HUES6 (cell line): ENCODE measurements around the gene LRIT2.

Experiments
- H3K27ac ChIP-seq: 2 replicates; pipeline ENCODE4 v1.7.0; 2013; ENCODE audit warnings: low read depth, mild to moderate bottlenecking, low read length, inconsistent platforms
- H3K27me3 ChIP-seq: 2 replicates; pipeline ENCODE4 v1.6.1; 2013; ENCODE audit warnings: low read length; ENCODE audit not compliant: control insufficient read depth, insufficient read depth
- H3K36me3 ChIP-seq: 2 replicates; pipeline ENCODE4 v1.6.1; 2013; ENCODE audit warnings: low read length; ENCODE audit not compliant: control insufficient read depth, insufficient read depth
- H3K4me1 ChIP-seq: 2 replicates; pipeline ENCODE4 v1.6.1; 2013; ENCODE audit warnings: low read length; ENCODE audit not compliant: control insufficient read depth, insufficient read depth
- H3K4me3 ChIP-seq: 2 replicates; pipeline ENCODE4 v1.5.1; 2013; ENCODE audit warnings: low read depth, low read length
- H3K9ac ChIP-seq: one replicate; pipeline ENCODE4 v1.6.1; 2013; ENCODE audit warnings: mild to moderate bottlenecking, low read length
- H3K9me3 ChIP-seq: 2 replicates; pipeline ENCODE4 v1.6.1; 2013; ENCODE audit warnings: low read depth, low read length; ENCODE audit not compliant: control insufficient read depth, insufficient read depth

The LRIT2 gene

GRCh38 chr10:84217746-84218145, 7.6 kb downstream of the LRIT2 start:
- Histone ChIP-seq H3K4me1 (no peaks in the 10 kb centered on the region), H3K9me3 (no peaks in the 10 kb centered on the region), H3K27ac (no peak overlapping the region), H3K4me3 (no peak overlapping the region), H3K9ac (no peak overlapping the region), H3K36me3 (no peaks in the 10 kb centered on the region), H3K27me3 (no peaks in the 10 kb centered on the region)

DNA sequence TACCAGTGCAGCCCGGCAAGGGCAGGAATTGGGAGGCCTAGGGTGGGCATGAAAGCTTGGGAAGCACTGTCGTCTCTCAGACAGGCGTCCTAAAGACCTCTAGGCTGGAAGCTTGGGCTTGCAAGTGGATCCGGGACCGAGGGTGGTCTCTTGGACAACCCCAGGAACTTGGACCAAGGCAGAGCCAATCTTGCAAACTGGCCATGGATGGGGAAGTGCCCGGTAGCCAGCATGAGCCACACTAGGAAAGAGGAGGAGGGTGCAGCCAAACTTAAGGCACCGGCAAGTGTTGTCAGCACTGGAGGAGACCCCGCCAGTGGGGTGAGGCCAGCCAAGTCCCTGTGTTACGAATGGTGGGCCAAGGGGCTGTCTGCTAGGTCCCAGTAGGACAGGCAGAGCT, 8.5 kb downstream of the LRIT2 start:
- Histone ChIP-seq H3K9me3 (no peaks in the 10 kb centered on the region), H3K9ac (no peak overlapping the region)

GRCh38 chr10:84214612-84215235, 10.6 kb downstream of the LRIT2 start:
- no peak overlapping the region for H3K9ac ChIP-seq

More for the DNA sequence above, 8.5 kb downstream of the LRIT2 start:
- no peaks in the 10 kb centered on the region for H3K36me3 ChIP-seq
- no peaks in the 10 kb centered on the region for H3K4me1 ChIP-seq
- H3K27me3 ChIP-seq: no peaks in the 10 kb centered on the region
- no peak overlapping the region for H3K27ac ChIP-seq
- H3K4me3 ChIP-seq: no peak overlapping the region

DNA sequence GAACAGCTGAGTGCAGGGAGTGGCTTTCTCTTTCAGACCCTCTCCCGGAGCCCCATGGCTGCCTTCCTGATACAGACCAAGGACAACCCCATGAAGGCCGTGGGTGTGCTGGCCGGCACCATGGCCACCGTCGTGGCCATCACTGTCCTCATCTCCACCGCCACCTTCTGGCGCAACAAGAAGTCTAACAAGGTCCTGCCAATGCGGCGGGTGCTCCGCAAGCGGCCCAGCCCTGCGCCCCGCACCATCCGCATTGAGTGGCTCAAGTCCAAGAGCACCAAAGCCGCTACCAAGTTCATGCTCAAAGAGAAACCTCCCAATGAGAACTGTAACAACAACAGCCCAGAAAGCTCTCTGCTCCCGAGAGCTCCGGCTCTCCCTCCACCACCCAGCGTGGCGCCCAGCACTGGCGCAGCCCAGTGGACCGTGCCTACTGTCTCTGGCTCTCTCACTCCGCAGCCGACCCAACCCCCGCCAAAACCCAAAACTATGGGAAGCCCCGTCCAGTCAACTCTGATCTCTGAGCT, 11.2 kb downstream of the LRIT2 start:
- Histone ChIP-seq H3K27me3 (no peaks in the 10 kb centered on the region), H3K36me3 (no peaks in the 10 kb centered on the region), H3K4me1 (no peaks in the 10 kb centered on the region), H3K27ac (no peak overlapping the region), H3K9ac (no peak overlapping the region), H3K9me3 (no peaks in the 10 kb centered on the region), H3K4me3 (no peak overlapping the region)

More at GRCh38 chr10:84214612-84215235, 10.6 kb downstream of the LRIT2 start:
- H3K36me3 ChIP-seq: no peaks in the 10 kb centered on the region
- H3K27me3 ChIP-seq: no peaks in the 10 kb centered on the region
- no peaks in the 10 kb centered on the region for H3K4me1 ChIP-seq
- no peak overlapping the region for H3K4me3 ChIP-seq
- no peak overlapping the region for H3K27ac ChIP-seq
- H3K9me3 ChIP-seq: no peaks in the 10 kb centered on the region

DNA sequence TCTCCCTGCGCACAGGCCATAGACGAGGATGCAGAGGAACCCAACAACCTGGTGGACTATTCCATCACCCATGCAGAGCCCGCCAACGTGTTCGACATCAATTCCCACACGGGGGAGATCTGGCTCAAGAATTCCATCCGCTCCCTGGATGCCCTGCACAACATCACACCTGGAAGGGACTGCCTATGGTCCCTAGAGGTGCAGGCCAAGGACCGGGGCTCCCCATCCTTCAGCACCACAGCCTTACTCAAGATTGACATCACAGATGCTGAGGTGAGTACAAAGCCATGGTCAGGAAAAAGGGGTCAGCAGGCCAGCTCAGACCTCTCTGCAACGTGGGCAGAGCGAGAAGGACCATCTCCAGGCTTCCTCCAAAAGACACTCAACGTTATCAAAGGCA, 12.3 kb downstream of the LRIT2 start:
- Histone ChIP-seq H3K27me3 (no peaks in the 10 kb centered on the region), H3K4me1 (no peaks in the 10 kb centered on the region), H3K36me3 (no peaks in the 10 kb centered on the region), H3K9ac (no peak overlapping the region), H3K27ac (no peak overlapping the region), H3K9me3 (no peaks in the 10 kb centered on the region), H3K4me3 (no peak overlapping the region)

DNA sequence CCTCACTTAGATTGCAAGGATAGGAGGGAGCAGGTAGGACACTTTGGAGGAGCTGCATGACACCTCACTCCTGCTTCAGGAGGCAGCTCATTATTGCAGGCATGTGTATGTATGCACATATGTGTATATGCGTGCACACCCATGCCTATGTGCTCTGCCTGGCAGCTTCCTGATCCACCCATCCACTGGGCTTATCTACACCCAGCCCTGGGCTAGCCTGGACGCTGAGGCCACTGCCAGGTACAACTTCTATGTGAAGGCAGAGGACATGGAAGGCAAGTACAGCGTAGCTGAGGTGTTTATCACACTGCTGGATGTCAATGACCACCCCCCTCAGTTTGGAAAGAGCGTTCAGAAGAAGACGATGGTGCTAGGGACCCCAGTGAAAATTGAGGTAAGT, 13.3 kb downstream of the LRIT2 start:
- no peak overlapping the region for H3K27ac ChIP-seq
- 0 out of 2 replicates have a peak, but pooled peaks cover 5% of the 10 kb centered on the region for H3K27me3 ChIP-seq
- H3K9ac ChIP-seq: no peak overlapping the region
- no peaks in the 10 kb centered on the region for H3K36me3 ChIP-seq
- H3K4me3 ChIP-seq: no peak overlapping the region
- H3K4me1 ChIP-seq: no peaks in the 10 kb centered on the region
- no peaks in the 10 kb centered on the region for H3K9me3 ChIP-seq

- no peak overlapping the region for H3K27ac ChIP-seq
- 0 out of 2 replicates have a peak, but pooled peaks cover 5% of the 10 kb centered on the region for H3K27me3 ChIP-seq
- H3K9ac ChIP-seq: no peak overlapping the region
- no peak overlapping the region for H3K4me3 ChIP-seq
- H3K36me3 ChIP-seq: no peaks in the 10 kb centered on the region
- no peaks in the 10 kb centered on the region for H3K9me3 ChIP-seq
- H3K4me1 ChIP-seq: no peaks in the 10 kb centered on the region
Measured at GRCh38 chr10:84211566-84211965, 13.8 kb downstream of the LRIT2 start.

DNA sequence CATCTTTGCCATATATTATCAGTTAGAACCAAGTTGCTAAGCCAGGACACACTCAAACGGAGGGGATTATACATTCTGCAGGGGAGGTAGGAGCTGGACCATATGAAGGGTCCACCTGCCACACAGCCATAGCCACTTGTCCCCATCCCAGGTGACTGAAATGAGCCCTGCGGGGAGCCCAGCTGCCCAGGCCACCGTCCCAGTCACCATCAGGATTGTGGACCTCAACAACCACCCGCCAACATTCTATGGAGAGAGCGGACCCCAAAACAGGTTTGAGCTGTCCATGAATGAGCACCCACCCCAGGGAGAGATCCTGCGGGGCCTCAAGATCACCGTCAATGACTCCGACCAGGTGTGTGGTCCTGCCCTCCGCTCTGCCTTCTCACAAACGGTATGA, 17.3 kb downstream of the LRIT2 start:
- Histone ChIP-seq H3K27me3 (0 out of 2 replicates have a peak, but pooled peaks cover 5% of the 10 kb centered on the region), H3K9ac (no peak overlapping the region), H3K9me3 (no peaks in the 10 kb centered on the region), H3K36me3 (no peaks in the 10 kb centered on the region), H3K4me1 (no peaks in the 10 kb centered on the region), H3K27ac (no peak overlapping the region), H3K4me3 (no peak overlapping the region)

GRCh38 chr10:84205853-84206525, 19.4 kb downstream of the LRIT2 start:
- H3K9ac ChIP-seq: no peak overlapping the region
- H3K36me3 ChIP-seq: no peaks in the 10 kb centered on the region
- H3K4me1 ChIP-seq: no peaks in the 10 kb centered on the region
- no peak overlapping the region for H3K27ac ChIP-seq
- H3K27me3 ChIP-seq: 0 out of 2 replicates have a peak, but pooled peaks cover 5% of the 10 kb centered on the region
- H3K9me3 ChIP-seq: no peaks in the 10 kb centered on the region
- H3K4me3 ChIP-seq: no peak overlapping the region

GRCh38 chr10:84205049-84205852, 20.1 kb downstream of the LRIT2 start:
- Histone ChIP-seq H3K27me3 (0 out of 2 replicates have a peak, but pooled peaks cover 5% of the 10 kb centered on the region), H3K9me3 (no peaks in the 10 kb centered on the region), H3K36me3 (no peaks in the 10 kb centered on the region), H3K4me1 (no peaks in the 10 kb centered on the region), H3K27ac (no peak overlapping the region), H3K9ac (no peak overlapping the region), H3K4me3 (no peak overlapping the region)

GRCh38 chr10:84204610-84205009, 20.7 kb downstream of the LRIT2 start:
- H3K27ac ChIP-seq: no peak overlapping the region
- H3K4me3 ChIP-seq: no peak overlapping the region
- no peaks in the 10 kb centered on the region for H3K9me3 ChIP-seq
- 0 out of 2 replicates have a peak, but pooled peaks cover 5% of the 10 kb centered on the region for H3K27me3 ChIP-seq
- H3K36me3 ChIP-seq: no peaks in the 10 kb centered on the region
- H3K4me1 ChIP-seq: no peaks in the 10 kb centered on the region
- no peak overlapping the region for H3K9ac ChIP-seq
